ENCODE measurements around the gene TESMIN. TPM values are rescaled to one million over a fixed set of nuclear protein-coding genes. Genes with fewer than 3 reads are reported as not detected.

Gene TESMIN
- total RNA-seq, 2 experiments from 2014 or later = 3.4 to 4.9 TPM

DNA sequence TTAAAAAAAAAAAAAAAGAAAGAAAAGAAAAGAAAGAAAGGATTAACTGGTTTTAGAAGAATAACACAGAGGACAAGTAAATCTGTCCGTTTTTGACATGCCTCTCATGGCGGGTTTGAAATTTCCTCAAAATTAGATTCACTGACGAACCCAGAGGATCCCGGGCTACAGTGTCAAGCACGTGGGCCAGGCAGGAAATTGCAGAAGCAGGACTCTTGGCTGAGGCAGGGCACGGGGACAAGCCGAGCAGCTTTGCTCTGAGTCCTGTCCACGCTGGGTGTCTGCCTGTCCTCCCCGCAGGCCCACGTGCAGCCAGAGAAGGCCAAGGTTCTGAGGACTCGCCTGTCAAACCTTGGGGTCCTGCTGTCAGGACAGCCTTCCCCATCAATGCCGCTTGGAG lies 42.3 kb downstream of the TESMIN start:
- DNase-seq (no peak), ATAC-seq (no peak)
- POLR2A ChIA-PET = no interaction called here
- no peaks in the 10 kb centered on the region for H3K9me3 Mint-ChIP-seq
- no peak overlapping the region for H3K27ac Mint-ChIP-seq
- no peaks in the 10 kb centered on the region for H3K27me3 Mint-ChIP-seq
- H3K4me1 Mint-ChIP-seq (ENCODE audit: low read depth) = no peaks in the 10 kb centered on the region
- TF ChIP-seq, protein P1, sequence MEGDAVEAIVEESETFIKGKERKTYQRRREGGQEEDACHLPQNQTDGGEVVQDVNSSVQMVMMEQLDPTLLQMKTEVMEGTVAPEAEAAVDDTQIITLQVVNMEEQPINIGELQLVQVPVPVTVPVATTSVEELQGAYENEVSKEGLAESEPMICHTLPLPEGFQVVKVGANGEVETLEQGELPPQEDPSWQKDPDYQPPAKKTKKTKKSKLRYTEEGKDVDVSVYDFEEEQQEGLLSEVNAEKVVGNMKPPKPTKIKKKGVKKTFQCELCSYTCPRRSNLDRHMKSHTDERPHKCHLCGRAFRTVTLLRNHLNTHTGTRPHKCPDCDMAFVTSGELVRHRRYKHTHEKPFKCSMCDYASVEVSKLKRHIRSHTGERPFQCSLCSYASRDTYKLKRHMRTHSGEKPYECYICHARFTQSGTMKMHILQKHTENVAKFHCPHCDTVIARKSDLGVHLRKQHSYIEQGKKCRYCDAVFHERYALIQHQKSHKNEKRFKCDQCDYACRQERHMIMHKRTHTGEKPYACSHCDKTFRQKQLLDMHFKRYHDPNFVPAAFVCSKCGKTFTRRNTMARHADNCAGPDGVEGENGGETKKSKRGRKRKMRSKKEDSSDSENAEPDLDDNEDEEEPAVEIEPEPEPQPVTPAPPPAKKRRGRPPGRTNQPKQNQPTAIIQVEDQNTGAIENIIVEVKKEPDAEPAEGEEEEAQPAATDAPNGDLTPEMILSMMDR (IDR thresholded peaks at IDR 0.05) = no peak
- no peak overlapping the region for H3K4me3 Mint-ChIP-seq
- CTCF ChIA-PET = no interaction called here
- intact Hi-C loops (cut with micrococcal nuclease) = no loop called here
- no peaks in the 10 kb centered on the region for H3K36me3 Mint-ChIP-seq (ENCODE audit: low read depth)

- no peak for ATAC-seq
- TF ChIP-seq, protein P1 (IDR thresholded peaks at IDR 0.05) = no peak
- no peak for DNase-seq
- Mint-ChIP-seq H3K27ac (no peak overlapping the region), H3K4me3 (no peak overlapping the region), H3K36me3 (ENCODE audit: low read depth) (no peaks in the 10 kb centered on the region), H3K27me3 (no peaks in the 10 kb centered on the region), H3K9me3 (no peaks in the 10 kb centered on the region), H3K4me1 (ENCODE audit: low read depth) (no peaks in the 10 kb centered on the region)
- intact Hi-C loops (cut with micrococcal nuclease) = no loop called here
- ChIA-PET POLR2A (no interaction called here), CTCF (no interaction called here)
Measured at GRCh38 chr11:68707527-68707926, 43.8 kb downstream of the TESMIN start.

DNA sequence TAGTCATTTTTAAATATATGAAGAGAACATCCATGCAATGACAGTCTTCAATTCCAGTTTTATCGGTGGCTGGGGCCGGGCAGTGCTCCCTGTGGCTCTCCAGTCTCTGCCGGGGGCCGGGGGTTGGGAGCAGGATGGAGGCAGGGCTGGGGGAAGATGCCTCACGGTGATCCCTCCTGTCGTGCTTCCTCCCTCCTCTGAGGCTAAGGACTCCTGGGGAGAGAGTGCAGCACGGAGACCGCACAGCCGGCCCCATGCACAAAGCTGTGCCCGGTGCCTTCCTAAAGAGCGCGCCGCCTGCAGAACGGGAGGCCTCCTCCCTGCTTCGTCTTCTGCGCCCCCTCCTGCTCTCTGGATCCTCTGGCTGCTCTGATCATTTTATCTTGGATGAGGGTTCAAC lies 46.4 kb downstream of the TESMIN start:
- ATAC-seq (no peak), DNase-seq (no peak)
- Mint-ChIP-seq H3K27me3 (peaks cover 3% of the 10 kb centered on the region), H3K4me3 (no peak overlapping the region), H3K27ac (no peak overlapping the region), H3K4me1 (ENCODE audit: low read depth) (no peaks in the 10 kb centered on the region), H3K36me3 (ENCODE audit: low read depth) (no peaks in the 10 kb centered on the region), H3K9me3 (no peaks in the 10 kb centered on the region)
- intact Hi-C loops (cut with micrococcal nuclease) = no loop called here
- TF ChIP-seq, protein P1 (IDR thresholded peaks at IDR 0.05) = no peak
- ChIA-PET CTCF (no interaction called here), POLR2A (no interaction called here)

- TF ChIP-seq, protein P1 (IDR thresholded peaks at IDR 0.05) = no peak
- Mint-ChIP-seq H3K4me1 (ENCODE audit: low read depth) (no peaks in the 10 kb centered on the region), H3K9me3 (peaks cover 8% of the 10 kb centered on the region), H3K27ac (no peak overlapping the region), H3K4me3 (no peak overlapping the region), H3K36me3 (ENCODE audit: low read depth) (no peaks in the 10 kb centered on the region), H3K27me3 (peaks cover 7% of the 10 kb centered on the region)
- ATAC-seq (no peak), DNase-seq (no peak)
- intact Hi-C loops (cut with micrococcal nuclease) = no loop called here
- CTCF ChIA-PET = no interaction called here
- POLR2A ChIA-PET = no interaction called here
Measured at GRCh38 chr11:68698993-68699392, 52.3 kb downstream of the TESMIN start.

DNA sequence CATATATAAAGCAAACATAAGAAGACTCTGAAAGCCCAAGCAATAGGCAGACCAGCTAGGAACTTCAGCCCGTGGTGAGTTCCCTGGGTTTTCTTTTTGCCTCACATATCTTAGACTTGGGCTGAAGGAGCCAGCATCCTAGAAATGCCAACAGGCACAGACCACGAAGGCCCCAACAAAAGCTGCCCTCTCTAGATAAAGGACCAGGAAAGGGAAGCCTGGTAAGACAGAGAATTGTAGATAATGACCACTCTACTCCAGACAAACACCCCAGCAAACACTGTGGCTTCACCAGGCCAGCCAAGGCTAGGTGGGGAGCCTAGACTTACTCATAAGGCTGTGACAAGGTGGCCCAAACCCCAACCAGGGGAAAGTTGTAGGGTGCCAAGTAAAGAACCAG lies 55.8 kb downstream of the TESMIN start:
- Mint-ChIP-seq H3K36me3 (ENCODE audit: low read depth) (no peaks in the 10 kb centered on the region), H3K9me3 (peaks cover 8% of the 10 kb centered on the region), H3K4me1 (ENCODE audit: low read depth) (peaks cover 10% of the 10 kb centered on the region), H3K4me3 (no peak overlapping the region), H3K27ac (no peak overlapping the region), H3K27me3 (peaks cover 5% of the 10 kb centered on the region)
- ChIA-PET CTCF (interaction anchor here (1.2 kb wide), 1 partner anchor 103 kb away, joined by 4 read pairs; no protein-coding TSS in a partner anchor), POLR2A (no interaction called here)
- no peak for DNase-seq
- no peak for ATAC-seq
- TF ChIP-seq, protein P1 (IDR thresholded peaks at IDR 0.05) = no peak
- intact Hi-C loops (cut with micrococcal nuclease) = no loop called here
